ENCODE data around the gene GINS1. TPM values are rescaled to one million over a fixed set of nuclear protein-coding genes. Genes with fewer than 3 reads are reported as not detected.
"Not testable (repeated sequence)": the region's sequence is repeated elsewhere in the genome, so short reads cannot be mapped to it uniquely, and the experiment has no call there.

The GINS1 gene
- total and polyA plus RNA-seq, 2 donors (not counting 3 experiments of a cell fraction or from before 2014, with no cell fraction given), result 8.2 to 26.3 TPM

GRCh38 chr20:25399037-25399430 is 8.4 kb upstream of the GINS1 start:
- no peak overlapping the region for H3K27ac ChIP-seq (ENCODE audit: insufficient read depth, low read depth, low read length)

DNA sequence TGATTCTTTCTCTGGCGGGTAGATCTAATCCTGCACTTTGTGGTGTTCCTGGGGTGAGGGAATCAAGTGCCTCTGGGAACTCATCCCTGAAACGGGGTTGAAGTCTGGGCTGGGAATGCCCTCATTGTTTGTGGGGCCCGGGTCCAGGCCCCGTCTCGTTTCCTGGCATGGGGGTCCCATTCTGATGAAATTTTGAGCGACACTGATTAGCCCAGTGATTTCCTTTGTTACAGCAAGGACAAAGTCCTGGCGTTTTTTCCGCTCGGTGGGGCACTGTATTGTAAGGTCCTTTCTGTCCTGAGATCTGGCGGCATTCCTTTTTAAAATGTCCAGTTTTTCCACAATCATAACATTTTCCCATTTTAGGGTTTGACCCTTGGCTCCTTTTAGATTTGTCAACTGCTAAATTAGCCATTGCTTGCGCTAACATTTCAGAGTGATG is 7.2 kb upstream of the GINS1 start:
- H3K4me3 ChIP-seq (replicated peaks in 1 of 3; ENCODE audit: insufficient read depth in 1 of 3, low read depth in 1 of 3, low read length in 3 of 3); H4K20me1 ChIP-seq (replicated peaks; ENCODE audit: control insufficient read depth, extremely low read depth, insufficient read depth, low read length); H3K27me3 ChIP-seq (ENCODE audit: control insufficient read depth in 2 of 2, insufficient read depth in 2 of 2, low read length in 2 of 2); H3K79me2 ChIP-seq (ENCODE audit: control insufficient read depth, insufficient read depth, low read length); H3K4me1 ChIP-seq (ENCODE audit: control insufficient read depth, extremely low read depth, insufficient read depth, low read length); BruUV-seq (replicated peaks); intact Hi-C loops (cut with micrococcal nuclease); dilution Hi-C loops (cut with MboI; ENCODE audit: extremely low pct_ligation_motif_present, low sequenced_read_pairs); H2AFZ ChIP-seq (ENCODE audit: low read depth, low read length); H3K4me2 ChIP-seq (ENCODE audit: insufficient read depth, low read length); H3K27ac ChIP-seq (ENCODE audit: insufficient read depth, low read depth, low read length); H3K9me1 ChIP-seq (replicated peaks; ENCODE audit: control insufficient read depth, extremely low read depth, insufficient read depth, low read length); DNase-seq (ENCODE audit: low read depth, low spot score); H3K36me3 ChIP-seq (ENCODE audit: control insufficient read depth in 2 of 2, extremely low read depth in 1 of 2, insufficient read depth in 2 of 2, low read length in 2 of 2); FAIRE-seq; POLR2A ChIA-PET; H3K9me3 ChIP-seq (replicated peaks; ENCODE audit: control insufficient read depth, insufficient read depth, low read length); H3K9ac ChIP-seq (replicated peaks; ENCODE audit: extremely low read depth, insufficient read depth, low read length): not testable (repeated sequence)
- CTCF ChIA-PET, result interaction anchor here (1.5 to 4.5 kb wide), 15 partner anchors 7 to 405 kb away, joined by 4 to 104 read pairs (median 17); partner anchors contain the start of genes ABHD12, ENTPD6 and GINS1

More at GRCh38 chr20:25399037-25399430, 8.4 kb upstream of the GINS1 start:
- Histone ChIP-seq H3K4me3 (replicated peaks in 1 of 3; ENCODE audit: insufficient read depth in 1 of 3, low read depth in 1 of 3, low read length in 3 of 3) (no peak overlapping the region), H3K79me2 (ENCODE audit: control insufficient read depth, insufficient read depth, low read length) (no peaks in the 10 kb centered on the region), H3K36me3 (ENCODE audit: control insufficient read depth in 2 of 2, extremely low read depth in 1 of 2, insufficient read depth in 2 of 2, low read length in 2 of 2) (no peaks in the 10 kb centered on the region), H3K4me1 (ENCODE audit: control insufficient read depth, extremely low read depth, insufficient read depth, low read length) (no peaks in the 10 kb centered on the region), H3K27me3 (ENCODE audit: control insufficient read depth in 2 of 2, insufficient read depth in 2 of 2, low read length in 2 of 2) (peaks cover 0 to 1% of the 10 kb centered on the region in 2 experiments), H2AFZ (ENCODE audit: low read depth, low read length) (no peak overlapping the region), H3K9me1 (replicated peaks; ENCODE audit: control insufficient read depth, extremely low read depth, insufficient read depth, low read length) (no peaks in the 10 kb centered on the region), H3K9me3 (replicated peaks; ENCODE audit: control insufficient read depth, insufficient read depth, low read length) (peaks cover 3% of the 10 kb centered on the region), H3K9ac (replicated peaks; ENCODE audit: extremely low read depth, insufficient read depth, low read length) (no peak overlapping the region), H4K20me1 (replicated peaks; ENCODE audit: control insufficient read depth, extremely low read depth, insufficient read depth, low read length) (no peaks in the 10 kb centered on the region), H3K4me2 (ENCODE audit: insufficient read depth, low read length) (no peak overlapping the region)
- dilution Hi-C loops (cut with MboI; ENCODE audit: extremely low pct_ligation_motif_present, low sequenced_read_pairs) (no loop called here), intact Hi-C loops (cut with micrococcal nuclease) (loop anchor here (1.0 to 10.0 kb wide), 4 partner anchors 89 to 405 kb away; partner anchors contain the start of gene ZNF337)
- peak; percentile 79 for DNase-seq (ENCODE audit: low read depth, low spot score)
- POLR2A ChIA-PET, result interaction anchor here (0.8 to 1.1 kb wide), 2 partner anchors 8 to 175 kb away, joined by 3 to 5 read pairs; partner anchors contain the start of gene ABHD12
- CTCF ChIA-PET, result interaction anchor here (0.7 to 4.5 kb wide), 54 partner anchors 8 to 1461 kb away, joined by 3 to 104 read pairs (median 5); partner anchors contain the start of genes ABHD12, ENTPD6, GINS1 and PYGB
- no TSS peak for BruUV-seq (replicated peaks)
- TF ChIP-seq FOS (IDR thresholded peaks at IDR 0.05; ENCODE audit: borderline replicate concordance, insufficient read depth, low read length) (no peak), MYC (IDR thresholded peaks at IDR 0.05; ENCODE audit: low read depth, low read length) (no peak), EZH2 (IDR thresholded peaks at IDR 0.05; ENCODE audit: borderline replicate concordance, low read depth, low read length, severe bottlenecking) (no peak), GATA2 (IDR thresholded peaks at IDR 0.05; ENCODE audit: insufficient read depth, insufficient read length, low read depth, low read length) (no peak)
- TF ChIP-seq, protein P1, sequence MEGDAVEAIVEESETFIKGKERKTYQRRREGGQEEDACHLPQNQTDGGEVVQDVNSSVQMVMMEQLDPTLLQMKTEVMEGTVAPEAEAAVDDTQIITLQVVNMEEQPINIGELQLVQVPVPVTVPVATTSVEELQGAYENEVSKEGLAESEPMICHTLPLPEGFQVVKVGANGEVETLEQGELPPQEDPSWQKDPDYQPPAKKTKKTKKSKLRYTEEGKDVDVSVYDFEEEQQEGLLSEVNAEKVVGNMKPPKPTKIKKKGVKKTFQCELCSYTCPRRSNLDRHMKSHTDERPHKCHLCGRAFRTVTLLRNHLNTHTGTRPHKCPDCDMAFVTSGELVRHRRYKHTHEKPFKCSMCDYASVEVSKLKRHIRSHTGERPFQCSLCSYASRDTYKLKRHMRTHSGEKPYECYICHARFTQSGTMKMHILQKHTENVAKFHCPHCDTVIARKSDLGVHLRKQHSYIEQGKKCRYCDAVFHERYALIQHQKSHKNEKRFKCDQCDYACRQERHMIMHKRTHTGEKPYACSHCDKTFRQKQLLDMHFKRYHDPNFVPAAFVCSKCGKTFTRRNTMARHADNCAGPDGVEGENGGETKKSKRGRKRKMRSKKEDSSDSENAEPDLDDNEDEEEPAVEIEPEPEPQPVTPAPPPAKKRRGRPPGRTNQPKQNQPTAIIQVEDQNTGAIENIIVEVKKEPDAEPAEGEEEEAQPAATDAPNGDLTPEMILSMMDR (IDR thresholded peaks at IDR 0.05; ENCODE audit: extremely low read depth in 1 of 2, insufficient read depth in 1 of 2, low read depth in 1 of 2, low read length in 2 of 2), result peak; percentile 35
- FAIRE-seq, result peak; percentile 91

Data from endothelial cell of umbilical vein (primary cell).